Germinal center (tissue), 1 donor: Measurements from ENCODE around the gene IFT172.
"Not testable (repeated sequence)": the region's sequence is repeated elsewhere in the genome, so short reads cannot be mapped to it uniquely, and the experiment has no call there.

Experiments used
- DNase-seq: peaks from one replicate; pipeline ENCODE4 v3.0.0; 2012; ENCODE audit warnings: mixed read lengths, low spot score

The IFT172 gene

GRCh38 chr2:27489498-27490397, at the start of gene IFT172:
Gene IFT172, minus strand, starts transcription at chr2:27489743. Its CDS starts 90 bp downstream, at chr2:27489653.
- peak; percentile 98 for DNase-seq

DNA sequence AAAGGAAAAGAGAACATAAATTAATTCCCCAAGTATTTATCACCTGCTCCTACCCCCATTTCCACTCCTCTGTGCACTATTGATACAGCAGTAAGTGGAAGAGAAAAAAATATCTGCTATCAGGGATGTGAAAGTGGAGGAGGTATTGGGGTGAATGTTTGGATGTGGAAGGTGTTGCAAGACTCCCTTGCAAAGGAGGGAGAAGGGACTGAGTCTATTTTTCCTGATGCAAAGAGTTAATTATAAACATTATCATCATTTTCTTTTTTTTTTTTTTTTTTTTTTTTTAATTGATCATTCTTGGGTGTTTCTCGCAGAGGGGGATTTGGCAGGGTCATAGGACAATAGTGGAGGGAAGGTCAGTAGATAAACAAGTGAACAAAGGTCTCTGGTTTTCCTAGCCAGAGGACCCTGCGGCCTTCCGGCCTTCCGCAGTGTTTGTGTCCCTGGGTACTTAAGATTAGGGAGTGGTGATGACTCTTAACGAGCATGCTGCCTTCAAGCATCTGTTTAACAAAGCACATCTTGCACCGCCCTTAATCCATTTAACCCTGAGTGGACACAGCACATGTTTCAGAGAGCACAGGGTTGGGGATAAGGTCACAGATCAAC, 49.4 kb upstream of the IFT172 start:
- not testable (repeated sequence) for DNase-seq

- no peak for DNase-seq
Measured at GRCh38 chr2:27537287-27537686, 47.7 kb upstream of the IFT172 start.

- no peak for DNase-seq
Measured at GRCh38 chr2:27531983-27532382, 42.4 kb upstream of the IFT172 start.

DNA sequence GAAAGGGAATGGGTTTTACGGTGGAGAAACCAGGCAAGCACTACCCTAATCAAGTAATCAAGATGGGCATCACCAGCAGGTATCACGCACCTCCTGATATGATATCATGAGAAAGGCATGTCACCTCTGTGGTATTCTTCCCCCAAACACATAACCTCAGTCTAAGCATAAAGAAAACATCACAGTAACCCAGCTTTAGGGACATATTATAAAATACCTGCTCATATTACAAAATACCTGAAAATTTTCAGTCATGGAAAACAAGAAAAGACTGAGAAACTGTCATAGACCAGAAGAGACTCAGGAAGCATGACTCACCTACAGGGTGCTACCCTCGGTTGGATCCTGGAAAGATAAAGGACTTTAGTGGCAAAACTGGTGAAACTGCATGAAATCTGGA, 37.6 kb upstream of the IFT172 start:
- DNase-seq = no peak

DNA sequence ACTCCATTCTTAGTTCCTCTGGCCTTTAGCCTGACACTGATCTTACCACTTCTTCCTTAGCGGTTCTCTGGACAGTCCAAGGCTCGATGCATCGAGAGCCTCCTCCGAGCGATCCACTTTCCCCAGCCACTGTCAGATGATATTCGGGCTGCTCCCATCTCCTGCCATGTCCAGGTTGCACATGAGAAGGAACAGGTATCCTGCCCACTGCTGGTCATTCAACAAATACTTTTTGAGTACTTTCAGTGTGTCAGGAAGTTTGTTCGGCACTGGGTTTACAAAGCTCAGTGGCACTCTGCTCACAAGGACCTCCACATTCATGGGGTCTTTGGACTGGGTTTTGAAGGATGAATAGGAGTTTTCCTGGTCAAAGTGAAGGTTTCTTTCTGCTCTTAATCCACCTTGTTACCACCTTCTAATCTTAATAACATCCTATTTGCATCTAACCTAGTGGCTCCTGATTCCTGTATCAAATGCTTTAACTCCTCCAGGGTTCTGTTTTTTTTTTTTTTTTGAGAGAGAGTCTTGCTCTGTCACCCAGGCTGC, 32.9 kb upstream of the IFT172 start:
- DNase-seq = no peak

- no peak for DNase-seq
Measured at GRCh38 chr2:27520316-27520715, 30.8 kb upstream of the IFT172 start.

DNA sequence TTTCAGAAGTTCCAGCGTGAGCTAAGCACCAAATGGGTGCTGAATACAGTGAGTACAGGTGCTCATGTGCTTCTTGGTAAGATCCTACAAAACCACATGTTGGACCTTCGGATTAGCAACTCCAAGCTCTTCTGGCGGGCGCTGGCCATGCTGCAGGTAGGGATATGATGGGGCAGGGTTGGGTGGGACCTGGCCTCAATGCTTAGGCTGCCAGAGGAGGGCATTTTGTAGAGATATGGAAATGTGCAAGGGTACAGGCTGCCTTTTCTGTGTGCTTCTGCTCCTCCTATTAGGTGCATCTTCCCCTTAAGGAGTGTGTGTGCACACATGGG, 29.2 kb upstream of the IFT172 start:
- no peak for DNase-seq

DNA sequence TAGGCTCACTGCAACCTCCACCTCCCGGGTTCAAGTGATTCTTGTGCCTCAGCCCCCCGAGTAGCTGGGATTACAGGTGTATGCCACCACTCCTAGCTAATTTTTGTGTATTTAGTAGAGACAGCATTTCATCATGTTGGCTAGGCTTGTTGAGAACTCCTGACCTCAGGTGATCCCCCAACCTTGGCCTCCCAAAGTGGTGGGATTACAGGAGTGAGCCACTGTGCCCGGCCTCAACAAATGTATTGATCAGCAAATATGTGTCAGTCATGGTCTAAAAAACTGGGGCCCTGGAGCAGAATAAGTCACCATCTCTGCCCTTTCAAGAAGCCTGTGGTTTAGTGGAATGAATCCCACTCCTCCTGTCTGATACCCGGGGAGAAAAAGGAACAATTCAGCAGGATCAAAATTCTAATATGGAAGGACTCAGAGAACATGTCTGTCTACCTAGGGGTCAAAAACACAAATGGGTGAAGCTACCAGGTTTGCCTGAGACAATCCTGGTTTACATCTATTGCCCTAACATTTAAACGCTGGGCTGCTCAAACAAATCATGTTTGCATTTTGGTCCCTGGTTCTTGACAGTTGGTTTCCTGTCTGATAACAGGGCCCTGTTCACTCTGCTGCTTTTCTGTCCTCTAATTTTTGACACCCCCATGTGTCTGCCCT, 28.7 kb upstream of the IFT172 start:
- no peak for DNase-seq

DNA sequence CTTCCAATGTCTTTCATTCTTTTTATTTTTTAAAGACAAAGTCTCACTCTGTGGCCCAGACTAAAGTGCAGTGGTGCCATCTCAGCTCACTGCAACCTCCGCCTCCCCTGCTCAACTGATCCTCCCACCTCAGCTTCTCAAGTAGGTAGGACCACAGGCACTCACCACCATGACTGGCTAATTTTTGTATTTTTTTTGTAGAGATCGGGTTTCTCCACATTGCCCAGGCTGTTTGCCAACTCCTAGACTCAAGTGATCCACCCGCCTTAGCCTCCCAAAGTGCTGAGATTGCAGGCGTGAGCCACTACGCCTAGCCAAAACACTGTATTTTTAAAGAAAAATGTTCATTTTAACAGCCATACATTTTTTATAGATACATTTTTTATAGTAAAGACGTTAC, 19.8 kb upstream of the IFT172 start:
- no peak for DNase-seq

GRCh38 chr2:27507293-27507692, 17.8 kb upstream of the IFT172 start:
- DNase-seq = no peak

DNA sequence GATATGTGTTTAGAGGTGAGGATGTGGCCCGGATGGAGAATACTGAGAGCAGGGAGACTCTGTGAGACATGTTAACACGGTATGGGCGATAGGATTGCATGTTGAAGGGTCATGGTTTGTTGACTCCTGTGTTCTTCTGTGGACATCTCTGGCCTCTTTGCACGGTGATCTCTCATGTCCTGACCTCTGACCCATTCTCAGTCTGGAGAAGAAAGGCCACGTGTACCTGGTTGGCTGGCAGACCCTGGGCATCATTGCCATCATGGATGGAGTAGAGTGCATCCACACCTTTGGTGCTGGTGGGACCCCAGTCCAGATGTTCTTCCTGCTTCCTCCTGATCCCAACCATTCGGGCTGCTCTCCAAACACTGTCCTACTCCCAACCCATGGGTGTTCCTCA, 17.0 kb upstream of the IFT172 start:
- DNase-seq = no peak

GRCh38 chr2:27502142-27502541, 12.6 kb upstream of the IFT172 start:
- no peak for DNase-seq

- DNase-seq = no peak
Measured at GRCh38 chr2:27501042-27501441, 11.5 kb upstream of the IFT172 start.

- no peak for DNase-seq
Measured at GRCh38 chr2:27498975-27499374, 9.4 kb upstream of the IFT172 start.

GRCh38 chr2:27497288-27497627, 7.7 kb upstream of the IFT172 start:
- DNase-seq = no peak

- no peak for DNase-seq
Measured at GRCh38 chr2:27496357-27497287, 7.1 kb upstream of the IFT172 start, which contains the start of gene GCKR. Gene GCKR, plus strand, starts transcription at chr2:27496839. Its CDS starts 66 bp downstream, at chr2:27496905.

GRCh38 chr2:27495840-27496356, 6.4 kb upstream of the IFT172 start:
- no peak for DNase-seq

GRCh38 chr2:27494944-27495554, 5.5 kb upstream of the IFT172 start, which contains the start of gene FNDC4:
Gene FNDC4, minus strand, starts transcription at chr2:27495200. Its CDS starts 521 bp downstream, at chr2:27494679.
- DNase-seq = peak; percentile 25

- DNase-seq = no peak
Measured at GRCh38 chr2:27494284-27494943, 4.9 kb upstream of the IFT172 start.
